GM21526 (cell line): ENCODE measurements around the gene GGT6.

Source experiments
- ATAC-seq: cut with Tn5 transposase; IDR thresholded peaks from one replicate; pipeline ENCODE4 v1.9.1; 2021; ENCODE audit warnings: moderate library complexity; ENCODE audit not compliant: unreplicated experiment, low FRiP score

The GGT6 gene

DNA sequence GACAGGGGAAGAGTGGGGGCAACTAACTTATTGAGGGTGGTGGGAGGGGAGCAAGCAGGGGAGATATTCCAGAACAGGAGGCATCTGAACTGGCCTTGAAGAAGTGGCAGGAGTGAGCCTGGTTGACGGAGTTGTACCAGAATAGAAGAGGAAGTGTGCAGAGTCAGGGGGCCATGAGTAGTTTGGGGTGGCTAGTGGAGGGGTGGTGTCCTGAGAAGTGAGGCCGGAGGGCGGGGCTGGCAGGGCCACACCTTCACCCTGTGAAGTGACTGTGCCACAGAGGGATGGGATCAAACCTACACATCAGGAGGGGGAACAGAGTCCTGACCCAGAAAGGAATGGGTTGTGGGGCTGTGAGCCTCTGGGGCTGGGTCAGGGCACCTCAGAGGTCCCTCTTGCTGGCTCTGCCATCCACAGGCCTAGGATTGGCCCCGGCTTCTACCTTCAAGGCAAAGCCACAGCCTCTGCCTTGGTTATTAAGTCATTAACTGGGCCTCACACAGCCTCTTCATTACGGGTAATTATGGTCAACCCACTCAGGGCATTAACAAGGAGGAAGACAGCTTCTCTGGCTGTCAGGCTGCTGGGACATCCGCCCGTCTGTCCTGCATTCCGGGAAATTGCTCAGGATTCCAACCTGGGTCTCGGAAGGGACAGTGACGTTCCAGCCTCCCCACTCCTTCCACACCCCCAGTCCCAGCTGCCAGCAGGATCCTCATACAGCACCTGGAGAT is 49.0 kb downstream of the GGT6 start:
- no peak for ATAC-seq

- ATAC-seq = no peak
Observed at GRCh38 chr17:4510618-4510941, 49.8 kb downstream of the GGT6 start.

DNA sequence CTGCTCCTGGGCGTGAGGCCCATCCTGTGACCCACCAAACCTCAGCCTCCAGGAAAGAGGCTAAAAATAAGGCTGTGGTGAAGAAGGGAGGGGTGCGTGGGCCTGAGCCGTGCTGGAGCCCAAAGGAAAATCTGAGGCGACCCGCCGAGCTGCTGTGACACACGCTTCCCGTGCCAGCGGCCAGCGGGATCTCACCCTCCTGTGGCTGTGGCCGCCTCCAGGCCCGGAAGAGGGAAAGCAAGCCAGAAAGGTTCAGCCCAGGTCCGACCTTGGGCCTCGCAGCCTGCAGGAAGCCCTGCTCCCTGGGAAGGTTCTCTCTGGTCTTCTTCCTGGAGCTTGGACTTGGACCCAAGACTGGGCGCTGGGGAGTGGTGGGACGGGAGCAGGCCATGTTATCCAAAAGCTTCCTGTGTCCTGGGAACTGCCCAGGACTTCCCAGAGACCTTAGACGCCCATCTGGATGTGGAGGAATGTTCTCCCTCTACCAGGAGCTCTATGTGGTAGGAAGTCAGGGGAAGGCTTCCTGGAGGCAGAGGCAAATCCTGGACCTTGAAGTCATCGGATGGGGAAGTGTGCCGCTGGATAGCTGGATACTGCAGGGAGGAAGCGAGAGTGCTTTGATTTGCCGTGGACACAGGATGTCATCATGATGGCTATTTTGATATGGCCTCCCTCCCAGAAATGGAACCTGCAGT is 50.3 kb downstream of the GGT6 start:
- ATAC-seq = no peak

DNA sequence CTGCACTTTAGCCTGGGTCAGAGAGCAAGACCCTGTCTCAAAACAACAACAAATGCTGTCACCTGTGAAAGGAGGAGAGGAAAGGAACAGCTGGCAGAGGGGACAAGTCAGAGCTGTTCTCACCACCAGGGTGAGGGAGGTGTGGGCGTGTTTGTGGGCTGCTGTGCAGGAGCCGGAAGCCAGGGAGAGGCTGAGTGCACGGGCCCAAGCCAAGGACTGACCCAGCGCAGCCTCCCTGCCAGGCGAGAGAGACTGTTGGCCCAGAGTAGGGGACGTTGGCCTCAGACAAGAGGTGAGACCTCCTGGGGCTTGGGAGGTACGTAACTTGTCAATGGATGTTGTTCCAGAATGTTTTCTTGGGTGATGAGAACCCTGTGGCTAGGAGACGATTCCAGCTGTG is 51.0 kb downstream of the GGT6 start:
- no peak for ATAC-seq

GRCh38 chr17:4508207-4508606 is 52.2 kb downstream of the GGT6 start:
- ATAC-seq = no peak

GRCh38 chr17:4507361-4508111 is 52.8 kb downstream of the GGT6 start:
- ATAC-seq = no peak
